ENCODE results near the gene CD244.

GRCh38 chr1:160841079-160841478 is 21.6 kb downstream of the CD244 start:
- no peak for TF ChIP-seq CTCF (conservative IDR thresholded peaks at IDR 0.05)
- TF ChIP-seq EZH2 (IDR thresholded peaks at IDR 0.05; ENCODE audit: low read depth) = no peak

Measured in PC-9 (cell line).